NCI-H1436 treated with DMSO at 0.1 percent for 48 hours (cell line): Measurements from ENCODE around the gene DHTKD1.
"Not testable (repeated sequence)": the region's sequence is repeated elsewhere in the genome, so short reads cannot be mapped to it uniquely, and the experiment has no call there.

ENCODE experiments used
- DNase-seq: peaks from one replicate; lab custom pipeline; 2025; lab: John Stamatoyannopoulos, UW

The DHTKD1 gene

GRCh38 chr10:12067336-12067735 is 1.4 kb upstream of the DHTKD1 start:
- DNase-seq = no peak

- DNase-seq = not testable (repeated sequence)
These were observed 2.7 kb downstream of the DHTKD1 start for GRCh38 chr10:12071441-12071840.

DNA sequence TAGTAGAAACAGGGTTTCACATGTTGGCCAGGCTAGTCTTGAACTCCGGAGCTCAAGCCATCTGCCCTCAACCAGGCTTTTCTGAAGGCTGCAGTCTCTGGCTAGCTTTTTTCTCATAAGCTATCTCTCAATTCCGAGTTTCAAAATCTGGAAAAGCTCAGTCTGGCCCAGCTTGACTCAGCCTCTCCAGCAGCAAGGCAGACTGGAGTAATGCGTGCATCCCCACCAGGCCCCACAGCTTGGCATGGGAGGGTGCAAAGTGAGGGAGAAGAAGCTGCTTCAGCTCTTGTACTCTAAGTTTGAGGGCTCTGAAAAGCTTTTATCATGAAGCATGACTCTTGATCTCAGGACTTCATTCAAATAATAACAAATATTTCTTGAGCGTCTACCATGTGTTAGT is 4.8 kb downstream of the DHTKD1 start:
- no peak for DNase-seq

DNA sequence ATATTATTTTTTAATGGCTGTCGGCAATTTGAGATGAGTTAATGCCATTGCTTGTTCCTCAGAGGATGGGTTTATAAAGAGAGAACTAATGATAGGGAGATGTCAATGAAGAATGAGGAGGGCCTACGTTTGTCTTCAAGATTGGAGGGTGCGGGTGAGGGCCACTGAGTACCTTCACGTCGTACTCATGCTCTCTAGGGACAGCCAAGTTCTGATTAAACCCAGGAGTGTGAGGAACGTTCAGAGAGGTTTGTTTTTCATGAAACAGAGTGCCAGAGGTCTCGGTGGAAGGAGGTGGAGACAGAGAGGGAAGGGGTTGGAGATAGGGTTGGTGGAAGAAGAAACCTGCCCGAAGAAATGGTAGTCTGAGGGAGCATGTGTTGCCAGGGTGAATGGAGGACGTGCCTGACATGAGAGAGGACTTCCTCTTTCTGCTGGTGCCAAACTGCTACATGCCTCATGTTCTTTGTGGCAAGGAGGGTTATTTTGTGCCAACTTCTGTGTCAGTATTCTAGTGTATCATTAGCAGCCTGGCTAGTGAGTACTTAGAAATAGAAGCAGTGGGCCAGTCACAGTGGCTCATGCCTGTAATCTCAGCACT is 8.9 kb downstream of the DHTKD1 start:
- DNase-seq = no peak

DNA sequence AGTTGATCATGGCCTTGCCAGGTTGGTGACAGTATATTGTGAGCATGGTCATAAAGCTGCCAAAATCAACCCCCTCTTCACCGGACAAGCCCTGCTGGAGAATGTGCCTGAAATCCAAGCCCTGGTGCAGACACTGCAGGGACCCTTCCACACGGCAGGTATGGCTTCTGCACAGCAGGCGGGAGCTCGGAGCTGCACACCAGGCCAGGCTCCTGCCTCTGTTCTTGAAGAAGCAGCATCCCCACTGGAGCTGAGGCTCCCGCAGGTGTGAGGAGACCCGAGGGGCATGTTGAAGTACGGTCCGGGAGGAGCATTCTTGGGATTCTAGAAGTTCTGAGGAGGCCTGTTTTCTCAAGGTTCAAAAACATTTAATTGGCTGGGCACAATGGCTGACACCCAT is 12.7 kb downstream of the DHTKD1 start:
- no peak for DNase-seq

DNA sequence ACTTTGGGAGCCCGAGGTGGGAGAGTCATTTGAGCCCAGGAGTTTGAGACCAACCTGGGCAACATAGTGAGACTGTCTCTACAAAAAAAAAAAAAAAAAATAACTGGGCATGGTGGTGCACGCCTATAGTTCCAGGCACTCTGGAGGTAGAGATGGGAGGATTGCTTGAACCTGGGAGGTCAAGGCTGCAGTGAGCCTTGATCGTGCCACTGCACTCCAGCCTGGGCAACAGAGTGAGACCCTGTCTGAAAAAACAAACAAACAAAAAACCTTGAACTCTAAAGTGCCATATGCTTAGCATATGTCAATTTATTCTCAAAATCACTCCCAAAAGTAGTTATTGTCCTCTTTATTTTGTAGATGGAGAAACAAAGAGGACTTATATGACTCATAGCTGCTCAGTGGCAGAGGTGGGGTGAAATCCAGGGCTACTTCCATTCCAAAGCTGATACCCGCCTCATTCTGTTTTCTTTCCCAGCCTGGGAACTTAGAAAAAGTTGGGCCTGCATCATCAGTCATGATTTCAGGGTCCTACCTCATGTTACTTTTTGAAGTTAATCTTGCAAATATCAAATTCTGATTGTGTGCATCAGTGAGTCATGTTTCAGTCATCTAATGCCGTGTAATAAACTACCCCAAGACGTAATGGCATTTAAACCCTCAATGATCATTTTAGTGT is 13.3 kb downstream of the DHTKD1 start:
- DNase-seq = no peak

GRCh38 chr10:12088919-12089318 is 20.2 kb downstream of the DHTKD1 start:
- no peak for DNase-seq

DNA sequence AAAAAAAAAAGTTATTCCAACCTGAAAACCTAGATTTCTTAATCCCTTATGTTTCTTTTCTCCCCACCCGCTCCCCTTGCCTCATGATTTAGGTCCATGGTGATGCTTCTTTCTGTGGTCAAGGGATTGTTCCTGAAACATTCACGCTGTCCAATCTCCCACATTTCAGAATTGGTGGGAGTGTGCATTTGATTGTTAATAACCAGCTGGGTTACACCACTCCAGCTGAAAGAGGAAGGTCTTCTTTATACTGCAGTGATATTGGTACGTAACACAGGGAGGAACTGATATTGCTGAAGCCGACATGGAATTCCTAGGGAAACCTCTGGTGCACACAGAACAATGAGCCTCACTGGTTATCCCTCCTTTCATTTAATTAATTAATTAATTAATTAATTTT is 22.7 kb downstream of the DHTKD1 start:
- no peak for DNase-seq

GRCh38 chr10:12097361-12097760 is 28.6 kb downstream of the DHTKD1 start:
- DNase-seq = not testable (repeated sequence)

GRCh38 chr10:12097791-12098190 is 29.0 kb downstream of the DHTKD1 start:
- no peak for DNase-seq

DNA sequence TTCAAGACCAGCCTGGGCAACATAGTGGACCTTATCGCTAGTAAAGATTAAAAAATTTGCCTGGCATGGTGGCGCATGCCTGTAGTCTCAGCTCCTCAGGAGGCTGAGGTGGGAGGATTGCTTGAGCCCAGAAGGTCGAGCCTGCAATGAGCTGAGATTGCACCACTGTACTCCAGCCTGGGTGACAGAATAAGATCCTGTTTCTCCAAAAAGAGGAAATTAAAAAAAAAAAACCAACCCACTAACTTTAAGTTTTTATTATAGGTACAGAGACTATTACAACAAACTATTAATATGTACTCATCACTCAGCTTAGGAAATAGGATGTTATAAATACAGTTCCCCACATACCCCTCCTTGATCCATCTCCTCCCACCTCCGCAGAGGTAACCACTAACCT is 30.2 kb downstream of the DHTKD1 start:
- DNase-seq = no peak

GRCh38 chr10:12103802-12104201 is 35.0 kb downstream of the DHTKD1 start:
- DNase-seq = no peak

GRCh38 chr10:12107781-12108180 is 39.0 kb downstream of the DHTKD1 start:
- no peak for DNase-seq

GRCh38 chr10:12109286-12109685 is 40.5 kb downstream of the DHTKD1 start:
- no peak for DNase-seq

GRCh38 chr10:12111528-12111927 is 42.8 kb downstream of the DHTKD1 start:
- DNase-seq = no peak

DNA sequence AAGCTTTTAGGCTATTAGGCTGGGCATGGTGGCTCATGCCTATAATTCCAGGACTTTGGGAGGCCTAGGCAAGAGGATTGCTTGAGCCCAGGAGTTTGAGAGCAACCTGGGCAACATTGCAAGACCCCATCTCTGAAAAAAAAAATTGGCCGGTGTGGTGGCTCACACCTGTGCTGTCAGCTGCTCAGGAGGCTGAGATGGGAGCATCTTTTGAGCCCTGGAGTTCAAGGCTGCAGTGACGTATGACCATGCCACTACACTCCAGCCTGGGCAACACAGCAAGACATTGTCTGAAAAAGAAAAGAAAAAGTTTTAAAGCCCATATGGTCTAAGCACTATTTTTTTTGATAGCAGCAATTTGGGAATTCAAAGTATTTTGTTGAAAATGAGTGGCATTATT is 44.9 kb downstream of the DHTKD1 start:
- no peak for DNase-seq

- no peak for DNase-seq
These were observed 52.9 kb downstream of the DHTKD1 start for GRCh38 chr10:12121673-12122072.

DNA sequence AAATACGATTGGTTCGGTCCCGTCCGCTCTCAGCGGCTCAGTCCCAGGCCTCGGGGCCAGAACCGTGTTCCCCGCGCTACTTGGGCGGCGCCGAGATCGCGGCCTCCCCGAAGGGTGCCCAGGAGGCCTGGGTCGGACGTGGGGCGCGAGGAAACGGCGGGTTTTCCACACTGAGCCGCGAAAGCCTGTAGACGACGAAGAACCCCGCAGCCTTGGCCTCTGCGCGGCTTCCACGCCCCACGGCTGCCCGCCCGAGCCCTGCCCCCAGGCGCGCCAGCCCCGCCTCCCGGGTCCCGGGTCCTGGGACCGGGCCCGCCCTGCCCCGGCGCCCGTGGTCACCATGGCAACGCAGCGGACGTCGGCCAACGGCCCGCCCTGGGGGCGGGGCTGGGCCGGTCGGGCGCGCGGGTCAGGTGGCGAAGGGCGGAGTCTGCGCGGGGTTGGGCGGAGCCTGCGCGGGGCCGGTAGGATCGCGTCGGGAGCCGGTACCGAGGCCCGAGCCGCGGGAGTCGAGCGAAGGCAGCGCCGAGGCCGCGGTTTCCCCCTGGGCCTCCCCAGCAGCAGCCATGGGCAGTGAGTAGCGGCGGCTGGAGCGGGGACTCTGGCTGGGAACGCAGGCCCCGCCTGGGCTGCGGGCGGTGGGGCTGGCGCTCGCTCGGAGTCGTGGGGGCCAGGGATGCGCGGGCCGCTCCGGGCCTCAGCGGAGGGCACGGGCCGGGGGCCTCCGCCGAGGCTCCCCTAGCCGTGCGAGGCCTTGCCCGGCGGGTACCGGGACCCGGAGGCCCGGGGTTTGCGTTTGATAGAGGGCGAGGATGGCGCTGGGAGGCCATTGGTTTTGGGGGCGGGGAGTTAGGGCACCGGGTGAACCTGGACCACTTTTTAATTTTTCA is 60.7 kb downstream of the DHTKD1 start, which contains the start of gene SEC61A2:
Gene SEC61A2 (plus strand): TSS at position 456 of the 890 bp plus-strand sequence. CDS start 111 bp downstream, at position 567.
- peak; percentile 45 for DNase-seq

DNA sequence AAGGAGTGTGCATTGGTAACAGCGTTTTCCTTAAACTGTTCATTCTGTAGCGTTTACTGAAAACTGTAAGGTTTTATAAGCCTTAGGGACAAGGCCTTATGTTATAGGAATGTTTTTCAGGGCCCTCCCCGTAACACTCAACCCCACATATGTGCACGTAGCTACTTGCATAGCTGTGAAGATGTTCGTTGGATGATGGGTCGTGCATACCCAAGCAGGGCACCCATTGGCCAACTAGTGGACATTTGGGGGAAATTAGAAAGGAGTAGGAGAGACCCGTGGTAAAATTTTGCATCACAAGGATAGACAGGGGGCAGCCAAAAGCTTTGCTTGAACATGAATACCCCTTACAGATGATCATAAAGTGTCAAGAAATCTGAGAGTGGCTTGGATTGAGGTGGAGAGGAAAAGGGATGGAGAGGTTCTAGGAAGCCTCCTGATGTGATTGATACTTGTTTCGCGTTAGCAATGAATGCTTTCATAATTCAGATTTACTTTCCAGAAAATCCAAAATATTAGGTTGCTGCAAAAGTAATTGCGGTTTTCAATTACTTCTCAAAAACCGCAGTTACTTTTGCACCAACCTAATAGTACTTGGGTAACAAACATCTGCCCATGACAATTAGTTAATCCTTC is 61.6 kb downstream of the DHTKD1 start:
- no peak for DNase-seq

- no peak for DNase-seq
These were observed 66.9 kb downstream of the DHTKD1 start for GRCh38 chr10:12135631-12136030.

GRCh38 chr10:12140038-12140437 is 71.3 kb downstream of the DHTKD1 start:
- DNase-seq = no peak

GRCh38 chr10:12144538-12144937 is 75.8 kb downstream of the DHTKD1 start:
- DNase-seq = no peak
